ENCODE data around the gene GORAB. TPM values are rescaled to one million over a fixed set of nuclear protein-coding genes. Genes with fewer than 3 reads are reported as not detected.

The GORAB gene
- total RNA-seq, 3 donors from 2014 or later (not counting 1 experiment from before 2014, with no cell fraction given): 17.4 to 23.6 (median 20.8) TPM

- Mint-ChIP-seq H3K9me3 (peaks cover 2 to 6% of the 10 kb centered on the region in 2 donors), H3K27me3 (ENCODE audit: low read depth in 2 of 2) (peaks cover 17 to 46% of the 10 kb centered on the region in 2 donors), H3K36me3 (no peaks in the 10 kb centered on the region), H3K4me3 (no peak overlapping the region), H3K4me1 (no peaks in the 10 kb centered on the region), H3K27ac (no peak overlapping the region)
- intact Hi-C loops (cut with micrococcal nuclease): no loop called here
- H3K4me1 ChIP-seq (ENCODE audit: control insufficient read depth, insufficient read depth, low read length): no peaks in the 10 kb centered on the region
- no peaks in the 10 kb centered on the region for H3K9me3 ChIP-seq (ENCODE audit: control insufficient read depth, insufficient read depth, low read length)
- ATAC-seq (no peak), DNase-seq (no peak)
- WGBS (ENCODE audit: insufficient coverage): 79% methylated on average over 2 of the region's 2 CpGs
- TF ChIP-seq, protein P1, sequence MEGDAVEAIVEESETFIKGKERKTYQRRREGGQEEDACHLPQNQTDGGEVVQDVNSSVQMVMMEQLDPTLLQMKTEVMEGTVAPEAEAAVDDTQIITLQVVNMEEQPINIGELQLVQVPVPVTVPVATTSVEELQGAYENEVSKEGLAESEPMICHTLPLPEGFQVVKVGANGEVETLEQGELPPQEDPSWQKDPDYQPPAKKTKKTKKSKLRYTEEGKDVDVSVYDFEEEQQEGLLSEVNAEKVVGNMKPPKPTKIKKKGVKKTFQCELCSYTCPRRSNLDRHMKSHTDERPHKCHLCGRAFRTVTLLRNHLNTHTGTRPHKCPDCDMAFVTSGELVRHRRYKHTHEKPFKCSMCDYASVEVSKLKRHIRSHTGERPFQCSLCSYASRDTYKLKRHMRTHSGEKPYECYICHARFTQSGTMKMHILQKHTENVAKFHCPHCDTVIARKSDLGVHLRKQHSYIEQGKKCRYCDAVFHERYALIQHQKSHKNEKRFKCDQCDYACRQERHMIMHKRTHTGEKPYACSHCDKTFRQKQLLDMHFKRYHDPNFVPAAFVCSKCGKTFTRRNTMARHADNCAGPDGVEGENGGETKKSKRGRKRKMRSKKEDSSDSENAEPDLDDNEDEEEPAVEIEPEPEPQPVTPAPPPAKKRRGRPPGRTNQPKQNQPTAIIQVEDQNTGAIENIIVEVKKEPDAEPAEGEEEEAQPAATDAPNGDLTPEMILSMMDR (IDR thresholded peaks at IDR 0.05): no peak
- no peaks in the 10 kb centered on the region for H3K27me3 ChIP-seq (ENCODE audit: control insufficient read depth, insufficient read depth, low read length)
- H3K36me3 ChIP-seq (ENCODE audit: control insufficient read depth, insufficient read depth, low read length): no peaks in the 10 kb centered on the region
- no peak overlapping the region for H3K4me3 ChIP-seq (ENCODE audit: low read length)
- no peak overlapping the region for H3K27ac ChIP-seq (ENCODE audit: low read length)
These were observed 60.7 kb downstream of the GORAB start for GRCh38 chr1:170592591-170593111.

DNA sequence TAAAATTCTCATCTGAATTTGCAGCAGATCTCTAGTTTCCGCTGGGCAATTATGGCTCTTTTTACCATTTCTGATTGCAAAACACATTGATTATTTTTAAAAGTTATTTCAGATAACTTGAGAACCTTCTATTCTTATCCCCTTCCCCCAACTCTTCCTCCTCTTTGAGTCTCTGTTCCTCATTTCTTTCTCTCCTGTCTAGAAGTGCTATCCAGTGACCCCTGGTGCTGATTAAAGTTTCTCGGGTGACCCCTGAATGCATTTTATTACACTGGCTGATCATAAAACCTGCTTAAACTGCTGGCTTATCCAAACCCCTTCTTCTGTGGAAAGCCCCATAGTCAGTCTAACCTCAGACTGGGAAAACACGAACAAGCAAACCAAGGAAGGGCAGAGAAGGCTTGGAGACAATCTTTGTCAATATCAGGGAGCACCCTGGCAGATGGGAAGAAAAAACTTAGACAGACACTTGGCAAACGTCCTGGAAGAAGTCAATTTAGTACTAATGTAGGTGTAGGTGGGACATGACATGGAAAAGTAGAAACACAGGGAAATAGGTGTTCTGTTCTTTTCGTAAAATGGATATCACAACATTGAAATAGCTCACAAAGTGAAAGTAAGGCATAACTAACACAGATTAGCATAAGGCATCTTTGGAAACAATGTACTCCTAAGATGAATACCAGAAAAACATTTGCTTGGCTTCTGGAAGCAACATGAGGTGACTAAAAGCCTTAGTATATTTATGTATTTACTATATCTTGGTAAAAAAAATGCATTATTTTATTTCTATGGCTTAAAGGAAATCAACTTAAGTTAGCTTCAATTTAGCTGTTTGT, 61.4 kb downstream of the GORAB start:
- H3K4me1 Mint-ChIP-seq: no peaks in the 10 kb centered on the region
- 47% methylated on average over 5 of the region's 5 CpGs for WGBS (ENCODE audit: insufficient coverage)
- no peak for DNase-seq
- H3K4me3 ChIP-seq (ENCODE audit: low read length): no peak overlapping the region
- H3K9me3 Mint-ChIP-seq: peaks cover 2 to 6% of the 10 kb centered on the region in 2 donors
- H3K4me1 ChIP-seq (ENCODE audit: control insufficient read depth, insufficient read depth, low read length): no peaks in the 10 kb centered on the region
- no peaks in the 10 kb centered on the region for H3K36me3 ChIP-seq (ENCODE audit: control insufficient read depth, insufficient read depth, low read length)
- TF ChIP-seq, protein P1 (IDR thresholded peaks at IDR 0.05): no peak
- intact Hi-C loops (cut with micrococcal nuclease): no loop called here
- peaks cover 17 to 44% of the 10 kb centered on the region in 2 donors for H3K27me3 Mint-ChIP-seq (ENCODE audit: low read depth in 2 of 2)
- H3K9me3 ChIP-seq (ENCODE audit: control insufficient read depth, insufficient read depth, low read length): no peaks in the 10 kb centered on the region
- H3K4me3 Mint-ChIP-seq: no peak overlapping the region
- ATAC-seq: no peak
- H3K27ac Mint-ChIP-seq: no peak overlapping the region
- no peaks in the 10 kb centered on the region for H3K36me3 Mint-ChIP-seq
- no peaks in the 10 kb centered on the region for H3K27me3 ChIP-seq (ENCODE audit: control insufficient read depth, insufficient read depth, low read length)
- no peak overlapping the region for H3K27ac ChIP-seq (ENCODE audit: low read length)

DNA sequence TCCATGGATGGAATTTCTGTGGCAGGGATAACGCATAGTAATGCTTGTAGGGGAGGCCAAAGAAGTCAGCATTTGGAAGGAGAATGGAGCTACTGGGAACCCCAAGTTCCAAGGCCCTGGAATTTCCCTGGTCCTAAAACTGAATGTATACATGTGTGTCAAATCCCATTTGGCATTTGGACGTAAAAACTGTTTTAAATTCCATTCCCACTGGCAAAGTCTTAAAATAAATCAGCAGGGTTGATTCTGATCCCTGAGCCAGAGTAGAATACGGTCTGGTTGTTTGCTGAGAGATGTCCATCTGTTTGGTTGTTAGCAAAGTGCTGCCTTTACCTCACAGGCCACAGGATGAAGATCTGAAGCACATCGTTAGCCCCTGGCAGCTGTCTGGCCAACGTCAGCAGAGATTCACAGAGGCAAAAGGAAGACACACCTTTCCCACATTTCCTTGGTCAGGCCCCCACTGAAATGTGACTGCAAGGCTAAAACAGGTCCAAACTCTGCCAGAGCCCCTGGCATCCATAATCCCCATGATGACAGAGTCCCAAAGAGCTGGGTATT, 62.2 kb downstream of the GORAB start:
- no peak overlapping the region for H3K27ac Mint-ChIP-seq
- H3K4me1 ChIP-seq (ENCODE audit: control insufficient read depth, insufficient read depth, low read length): no peaks in the 10 kb centered on the region
- no peak for DNase-seq
- no peak overlapping the region for H3K27ac ChIP-seq (ENCODE audit: low read length)
- H3K9me3 Mint-ChIP-seq: peaks cover 2 to 6% of the 10 kb centered on the region in 2 donors
- H3K4me3 Mint-ChIP-seq: no peak overlapping the region
- TF ChIP-seq, protein P1 (IDR thresholded peaks at IDR 0.05): no peak
- H3K9me3 ChIP-seq (ENCODE audit: control insufficient read depth, insufficient read depth, low read length): no peaks in the 10 kb centered on the region
- ATAC-seq: no peak
- H3K27me3 ChIP-seq (ENCODE audit: control insufficient read depth, insufficient read depth, low read length): no peaks in the 10 kb centered on the region
- WGBS (ENCODE audit: insufficient coverage): 70% methylated on average over 5 of the region's 5 CpGs
- peaks cover 17 to 41% of the 10 kb centered on the region in 2 donors for H3K27me3 Mint-ChIP-seq (ENCODE audit: low read depth in 2 of 2)
- intact Hi-C loops (cut with micrococcal nuclease): no loop called here
- no peaks in the 10 kb centered on the region for H3K36me3 Mint-ChIP-seq
- H3K4me1 Mint-ChIP-seq: no peaks in the 10 kb centered on the region
- H3K36me3 ChIP-seq (ENCODE audit: control insufficient read depth, insufficient read depth, low read length): no peaks in the 10 kb centered on the region
- H3K4me3 ChIP-seq (ENCODE audit: low read length): no peak overlapping the region

All from natural killer cell (primary cell).